Tibial nerve (tissue), 4 donors: Measurements from ENCODE around the gene AURKAIP1.

Experiments
- CTCF ChIP-seq, 5 experiments: fragments of 200-600 bp in 3 of 5; fragments of 450-650 bp in 2 of 5; sonication (generic) in 3 of 5; IDR thresholded peaks; one replicate each; pipeline ENCODE4 v1.5.1; 2016 to 2019; ENCODE audit warnings: antibody characterized with exemption in 5 of 5, mild to moderate bottlenecking in 3 of 5, moderate library complexity in 2 of 5
- EP300 ChIP-seq, 2 donors: sonication (generic); formaldehyde crosslinking; IDR thresholded peaks; one replicate each; pipeline ENCODE4 v1.6.1; 2017; ENCODE audit warnings: antibody characterized with exemption in 2 of 2, mild to moderate bottlenecking in 1 of 2
- POLR2A ChIP-seq, 2 donors: fragments of 450-650 bp; IDR thresholded peaks; one replicate each; pipeline ENCODE4 v1.6.1; 2017; ENCODE audit warnings: antibody characterized with exemption in 2 of 2, mild to moderate bottlenecking in 2 of 2, moderate library complexity in 2 of 2

GRCh38 chr1:1415751-1416150 is 40.7 kb upstream of the AURKAIP1 start:
- TF ChIP-seq CTCF (IDR thresholded peaks at IDR 0.05) (no peak), POLR2A (IDR thresholded peaks at IDR 0.05) (no peak), EP300 (IDR thresholded peaks at IDR 0.05) (no peak)
